SU-DHL-6 (cell line): ENCODE data around the gene BICD1.

Source experiments
- EZH2phosphoT487 ChIP-seq: fragments of 200-600 bp; sonication (generic), shearing (Covaris generic); conservative IDR thresholded peaks from 2 replicates; pipeline ENCODE4 v1.6.1; 2018; ENCODE audit warnings: mild to moderate bottlenecking, antibody characterized with exemption, low read length, moderate library complexity, mixed read lengths
- TF ChIP-seq, protein P1 (sequence below): fragments of 200-600 bp; sonication (generic); IDR thresholded peaks from one replicate; pipeline ENCODE4 v1.5.1; 2017; ENCODE audit warnings: antibody characterized with exemption, mild to moderate bottlenecking, low read length, moderate library complexity; ENCODE audit not compliant: insufficient read depth, poor library complexity, severe bottlenecking

DNA sequence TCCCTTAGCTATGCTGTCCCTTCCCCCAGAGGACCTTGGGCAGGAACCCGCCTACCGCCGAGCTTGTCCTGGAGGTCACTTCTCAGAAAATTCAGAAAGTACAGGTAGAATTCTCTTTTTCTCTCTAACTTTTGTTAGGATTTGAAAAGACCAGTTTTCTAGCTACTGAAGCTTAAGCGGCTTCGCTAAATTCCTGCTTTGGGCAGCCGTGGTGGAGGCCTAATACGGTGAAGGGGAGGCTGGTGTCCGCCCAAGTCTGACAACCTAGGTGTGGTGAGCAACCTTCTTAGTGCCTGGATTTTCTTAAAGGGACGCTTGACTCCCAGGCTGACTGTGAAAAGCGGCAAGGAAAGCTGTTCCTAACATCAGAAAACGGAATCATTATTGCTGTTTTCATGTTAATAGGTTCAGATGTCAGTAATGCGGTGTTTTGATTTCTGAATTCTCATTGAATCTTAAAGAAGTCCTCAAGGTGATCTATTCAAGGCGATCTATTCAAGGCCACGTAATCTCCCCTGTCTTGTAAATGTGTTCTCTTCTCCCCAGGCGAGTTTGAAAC lies 293.5 kb downstream of the BICD1 start:
- TF ChIP-seq, protein P1, sequence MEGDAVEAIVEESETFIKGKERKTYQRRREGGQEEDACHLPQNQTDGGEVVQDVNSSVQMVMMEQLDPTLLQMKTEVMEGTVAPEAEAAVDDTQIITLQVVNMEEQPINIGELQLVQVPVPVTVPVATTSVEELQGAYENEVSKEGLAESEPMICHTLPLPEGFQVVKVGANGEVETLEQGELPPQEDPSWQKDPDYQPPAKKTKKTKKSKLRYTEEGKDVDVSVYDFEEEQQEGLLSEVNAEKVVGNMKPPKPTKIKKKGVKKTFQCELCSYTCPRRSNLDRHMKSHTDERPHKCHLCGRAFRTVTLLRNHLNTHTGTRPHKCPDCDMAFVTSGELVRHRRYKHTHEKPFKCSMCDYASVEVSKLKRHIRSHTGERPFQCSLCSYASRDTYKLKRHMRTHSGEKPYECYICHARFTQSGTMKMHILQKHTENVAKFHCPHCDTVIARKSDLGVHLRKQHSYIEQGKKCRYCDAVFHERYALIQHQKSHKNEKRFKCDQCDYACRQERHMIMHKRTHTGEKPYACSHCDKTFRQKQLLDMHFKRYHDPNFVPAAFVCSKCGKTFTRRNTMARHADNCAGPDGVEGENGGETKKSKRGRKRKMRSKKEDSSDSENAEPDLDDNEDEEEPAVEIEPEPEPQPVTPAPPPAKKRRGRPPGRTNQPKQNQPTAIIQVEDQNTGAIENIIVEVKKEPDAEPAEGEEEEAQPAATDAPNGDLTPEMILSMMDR: no peak
- TF ChIP-seq EZH2phosphoT487: no peak
